ENCODE measurements around the gene SH3RF3. TPM values are rescaled to one million over a fixed set of nuclear protein-coding genes. Genes with fewer than 3 reads are reported as not detected.

Gene SH3RF3
- total RNA-seq, 1 donor from 2014 or later: 0.28 TPM

DNA sequence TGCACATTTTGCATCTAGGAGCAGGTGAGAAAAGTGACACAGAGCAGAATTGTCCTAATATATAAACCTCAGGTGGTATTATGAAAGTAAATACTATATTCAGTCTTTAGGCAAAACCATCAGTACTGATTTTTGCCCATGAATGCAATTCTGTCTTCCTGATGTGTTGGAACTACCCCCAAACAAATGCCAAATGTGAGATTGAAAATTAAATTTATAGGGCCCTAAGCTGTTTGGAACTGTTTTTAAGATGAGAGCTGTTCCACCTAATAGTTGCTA is 115.2 kb downstream of the SH3RF3 start:
- H3K9me3 Mint-ChIP-seq: peaks cover 3% of the 10 kb centered on the region
- H3K27ac Mint-ChIP-seq: no peak overlapping the region
- peaks cover 14% of the 10 kb centered on the region for H3K4me1 Mint-ChIP-seq
- peaks cover 3% of the 10 kb centered on the region for H3K36me3 Mint-ChIP-seq
- no peak for DNase-seq (ENCODE audit: low spot score)
- Histone ChIP-seq H3K4me2 (no peak overlapping the region), H3K9me3 (ENCODE audit: low read depth) (no peaks in the 10 kb centered on the region), H3K9ac (no peak overlapping the region), H3F3A (ENCODE audit: low read depth) (no peaks in the 10 kb centered on the region), H3K36me3 (no peaks in the 10 kb centered on the region), H3K79me2 (ENCODE audit: low read depth) (no peaks in the 10 kb centered on the region), H2AFZ (replicated peaks) (no peak overlapping the region), H3K4me3 (no peak overlapping the region), H4K20me1 (ENCODE audit: low read depth) (no peaks in the 10 kb centered on the region), H3K4me1 (no peaks in the 10 kb centered on the region), H3K27me3 (no peaks in the 10 kb centered on the region), H3K27ac (no peak overlapping the region)
- no peak overlapping the region for H3K4me3 Mint-ChIP-seq
- peaks cover 2% of the 10 kb centered on the region for H3K27me3 Mint-ChIP-seq (ENCODE audit: insufficient read depth, low read depth)
- TF ChIP-seq EZH2phosphoT487 (IDR thresholded peaks at IDR 0.05) (no peak), CTCF (IDR thresholded peaks at IDR 0.05) (no peak), EZH2 (IDR thresholded peaks at IDR 0.05) (no peak)

- Histone ChIP-seq H4K20me1 (ENCODE audit: low read depth) (no peaks in the 10 kb centered on the region), H2AFZ (replicated peaks) (no peak overlapping the region), H3K9ac (no peak overlapping the region), H3K4me2 (no peak overlapping the region), H3K27me3 (no peaks in the 10 kb centered on the region), H3K4me1 (no peaks in the 10 kb centered on the region), H3K79me2 (ENCODE audit: low read depth) (no peaks in the 10 kb centered on the region), H3K4me3 (no peak overlapping the region), H3F3A (ENCODE audit: low read depth) (no peaks in the 10 kb centered on the region), H3K36me3 (no peaks in the 10 kb centered on the region), H3K9me3 (ENCODE audit: low read depth) (no peaks in the 10 kb centered on the region), H3K27ac (no peak overlapping the region)
- H3K9me3 Mint-ChIP-seq: peaks cover 3% of the 10 kb centered on the region
- peaks cover 2% of the 10 kb centered on the region for H3K27me3 Mint-ChIP-seq (ENCODE audit: insufficient read depth, low read depth)
- H3K4me3 Mint-ChIP-seq: no peak overlapping the region
- no peak for DNase-seq (ENCODE audit: low spot score)
- H3K27ac Mint-ChIP-seq: no peak overlapping the region
- no peak for TF ChIP-seq CTCF (IDR thresholded peaks at IDR 0.05)
- no peak for TF ChIP-seq EZH2 (IDR thresholded peaks at IDR 0.05)
- no peak for TF ChIP-seq EZH2phosphoT487 (IDR thresholded peaks at IDR 0.05)
- H3K4me1 Mint-ChIP-seq: peaks cover 8% of the 10 kb centered on the region
- peaks cover 3% of the 10 kb centered on the region for H3K36me3 Mint-ChIP-seq
Measured at GRCh38 chr2:109244750-109245382, 115.9 kb downstream of the SH3RF3 start.

DNA sequence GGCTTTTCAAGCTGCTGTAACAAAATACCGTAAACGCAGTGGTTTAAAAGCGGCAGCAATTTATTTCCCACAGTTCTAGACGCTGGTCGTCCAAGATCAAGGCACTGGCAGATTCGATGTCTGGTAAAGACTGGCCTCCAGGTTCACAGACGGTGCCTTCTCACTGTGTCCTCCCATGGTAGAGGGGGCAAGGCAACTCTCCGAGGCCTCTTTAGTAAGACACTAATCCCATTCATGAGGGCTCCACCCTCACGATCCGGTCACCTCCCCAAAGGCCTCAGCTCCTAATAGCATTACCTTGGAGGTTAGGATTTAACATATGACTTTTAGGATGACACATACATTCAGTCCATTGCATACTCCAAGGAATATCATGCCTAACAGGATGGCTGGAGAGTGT is 117.2 kb downstream of the SH3RF3 start:
- H3K36me3 Mint-ChIP-seq: peaks cover 3% of the 10 kb centered on the region
- Histone ChIP-seq H2AFZ (replicated peaks) (no peak overlapping the region), H3K4me1 (no peaks in the 10 kb centered on the region), H4K20me1 (ENCODE audit: low read depth) (no peaks in the 10 kb centered on the region), H3F3A (ENCODE audit: low read depth) (no peaks in the 10 kb centered on the region), H3K27ac (no peak overlapping the region), H3K9ac (no peak overlapping the region), H3K4me3 (no peak overlapping the region), H3K4me2 (no peak overlapping the region), H3K27me3 (no peaks in the 10 kb centered on the region), H3K9me3 (ENCODE audit: low read depth) (no peaks in the 10 kb centered on the region), H3K36me3 (no peaks in the 10 kb centered on the region), H3K79me2 (ENCODE audit: low read depth) (no peaks in the 10 kb centered on the region)
- peaks cover 3% of the 10 kb centered on the region for H3K9me3 Mint-ChIP-seq
- DNase-seq (ENCODE audit: low spot score): no peak
- peaks cover 2% of the 10 kb centered on the region for H3K27me3 Mint-ChIP-seq (ENCODE audit: insufficient read depth, low read depth)
- H3K4me3 Mint-ChIP-seq: no peak overlapping the region
- H3K27ac Mint-ChIP-seq: no peak overlapping the region
- TF ChIP-seq EZH2 (IDR thresholded peaks at IDR 0.05) (no peak), CTCF (IDR thresholded peaks at IDR 0.05) (no peak), EZH2phosphoT487 (IDR thresholded peaks at IDR 0.05) (no peak)
- peaks cover 6% of the 10 kb centered on the region for H3K4me1 Mint-ChIP-seq
